Thymus (tissue), 11 donors: Measurements from ENCODE around the gene TRAPPC14. TPM values are rescaled to one million over a fixed set of nuclear protein-coding genes. Genes with fewer than 3 reads are reported as not detected.

ENCODE experiments used
- DNase-seq, 9 donors: peaks; one replicate each; pipeline ENCODE4 v3.0.0-alpha.2; 2013; ENCODE audit warnings: low spot score in 9 of 9, low read depth in 6 of 9, missing footprints in 1 of 9
- H3K27ac ChIP-seq, 2 donors: one replicate each; pipeline ENCODE4 v1.5.1; 2013; ENCODE audit warnings: control low read depth in 1 of 2, low read depth in 1 of 2, low read length in 1 of 2, mild to moderate bottlenecking in 1 of 2, moderate library complexity in 1 of 2
- H3K27me3 ChIP-seq, 2 donors: one replicate each; pipeline ENCODE4 v1.5.1; 2013; ENCODE audit warnings: low read length in 1 of 2; ENCODE audit not compliant: control insufficient read depth in 2 of 2, insufficient read depth in 1 of 2
- H3K36me3 ChIP-seq, 2 donors: one replicate each; pipeline ENCODE4 v1.5.1; 2013; ENCODE audit warnings: low read length in 1 of 2, mild to moderate bottlenecking in 1 of 2, moderate library complexity in 1 of 2; ENCODE audit not compliant: control insufficient read depth in 2 of 2, insufficient read depth in 2 of 2
- H3K4me1 ChIP-seq, 2 donors: one replicate each; pipeline ENCODE4 v1.5.1; 2013; ENCODE audit warnings: low read length in 2 of 2; ENCODE audit not compliant: control insufficient read depth in 2 of 2, insufficient read depth in 2 of 2
- H3K4me3 ChIP-seq, 2 donors: one replicate each; pipeline ENCODE4 v1.5.1; 2013; ENCODE audit warnings: low read length in 2 of 2, control low read depth in 1 of 2, mild to moderate bottlenecking in 1 of 2
- H3K9me3 ChIP-seq, 2 donors: one replicate each; pipeline ENCODE4 v1.5.1; 2013; ENCODE audit warnings: low read length in 1 of 2, mild to moderate bottlenecking in 1 of 2; ENCODE audit not compliant: control insufficient read depth in 2 of 2, insufficient read depth in 1 of 2
- WGBS: extraction: QIAGEN DNeasy Blood & Tissue Kit; methylation state at CpG from one replicate; pipeline ENCODE4 v1.1.7; 2013; 5-methylcytosine and 5-hydroxymethylcytosine counted together
- polyA plus RNA-seq: library from polyadenylated mRNA; stranded (reverse); fragments of 200-250 nt; gene quantifications from one replicate; pipeline ENCODE4 v1.2.3, GENCODE V29; 2013
- total RNA-seq: library from RNA; stranded (reverse); fragments of 120-200 nt; gene quantifications from one replicate; pipeline ENCODE4 v1.2.4, GENCODE V29; 2013
- donor health status: healthy.

The TRAPPC14 gene
- total and polyA plus RNA-seq, 2 donors, result 19.8 to 46.9 TPM

DNA sequence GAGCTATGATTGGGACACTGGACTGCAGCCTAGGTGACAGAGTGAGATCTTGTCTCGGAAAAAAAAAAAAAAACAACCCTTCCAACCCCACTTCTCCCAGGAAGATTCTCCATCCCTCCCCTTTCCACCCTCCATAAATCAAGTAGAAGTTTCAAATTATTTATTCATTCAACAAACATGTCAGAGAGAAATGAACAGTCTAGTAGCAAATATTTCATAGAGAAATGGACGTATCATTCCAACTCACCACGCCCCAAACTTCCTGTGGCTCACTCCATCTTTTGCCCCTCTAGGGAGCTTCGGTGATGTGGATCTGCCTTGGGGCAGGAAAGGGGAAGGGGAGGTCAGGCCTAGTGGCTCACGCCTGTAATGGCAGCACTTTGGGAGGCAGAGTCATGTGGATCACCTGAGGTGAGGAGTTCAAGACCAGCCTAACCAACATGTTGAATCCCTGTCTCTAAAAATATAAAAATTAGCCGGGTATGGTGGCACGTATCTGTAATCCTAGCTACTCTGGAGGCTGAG lies 638 bp upstream of the TRAPPC14 start:
- WGBS, result 81% methylated on average over 7 of the region's 7 CpGs
- H3K27ac ChIP-seq, result peak overlapping the region; percentile 32 to 66
- DNase-seq, result no peak
- H3K36me3 ChIP-seq, result peaks cover 45 to 53% of the 10 kb centered on the region in 2 donors
- peak overlapping the region; percentile 64 to 100 for H3K4me3 ChIP-seq
- peaks cover 21 to 50% of the 10 kb centered on the region in 2 donors for H3K4me1 ChIP-seq
- H3K9me3 ChIP-seq, result no peaks in the 10 kb centered on the region
- H3K27me3 ChIP-seq, result no peaks in the 10 kb centered on the region

DNA sequence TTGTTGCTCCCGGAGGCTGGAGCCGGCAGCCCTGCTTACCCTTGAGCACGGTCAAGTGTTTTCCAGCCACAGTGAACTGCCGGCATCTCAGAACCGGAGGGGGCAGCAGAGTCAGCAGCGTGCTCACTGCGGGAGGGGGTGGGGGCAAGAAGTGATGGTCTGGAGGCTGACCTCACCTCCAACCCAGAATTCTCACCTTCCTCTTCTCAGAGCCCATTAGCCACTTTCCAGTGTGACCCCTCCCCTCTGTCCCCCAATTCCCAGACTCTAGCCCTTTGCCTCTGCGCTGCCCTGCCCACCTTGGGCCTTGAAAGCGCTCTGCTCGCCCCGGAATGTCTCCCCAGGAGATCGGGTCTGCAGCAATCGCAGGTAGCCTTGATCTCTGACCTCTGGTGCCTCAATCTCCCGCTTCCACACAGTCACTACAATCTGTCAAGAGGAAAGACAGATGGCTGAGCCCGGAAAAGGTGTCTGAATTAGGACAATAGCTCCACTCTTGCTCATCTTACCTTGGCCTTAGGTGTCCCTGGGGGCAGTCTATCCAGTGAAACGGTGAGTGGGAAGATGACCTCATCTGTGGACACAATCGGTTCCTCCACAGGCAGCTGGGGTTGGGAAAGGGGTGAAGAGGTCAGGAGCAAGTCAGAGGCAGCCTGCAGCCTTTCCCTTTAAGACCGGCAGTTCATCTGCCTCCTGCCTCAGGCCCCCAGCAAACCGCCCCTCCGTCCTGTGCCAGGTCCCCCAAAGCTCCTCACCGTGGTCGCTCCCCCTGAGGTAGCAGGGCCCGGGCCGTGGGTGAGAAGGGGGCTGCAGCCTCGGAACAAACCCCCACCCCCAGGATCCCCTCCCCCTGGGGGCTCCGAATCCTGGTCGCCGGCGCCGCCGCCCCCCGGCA lies 942 bp downstream of the TRAPPC14 start:
- Histone ChIP-seq H3K4me1 (peaks cover 6 to 35% of the 10 kb centered on the region in 2 donors), H3K9me3 (no peaks in the 10 kb centered on the region), H3K4me3 (peak overlapping the region; percentile 64 to 100), H3K27me3 (no peaks in the 10 kb centered on the region), H3K27ac (peak overlapping the region; percentile 63 to 88), H3K36me3 (peaks cover 57 to 61% of the 10 kb centered on the region in 2 donors)
- no peak for DNase-seq
- WGBS, result 43% methylated on average over 32 of the region's 32 CpGs

DNA sequence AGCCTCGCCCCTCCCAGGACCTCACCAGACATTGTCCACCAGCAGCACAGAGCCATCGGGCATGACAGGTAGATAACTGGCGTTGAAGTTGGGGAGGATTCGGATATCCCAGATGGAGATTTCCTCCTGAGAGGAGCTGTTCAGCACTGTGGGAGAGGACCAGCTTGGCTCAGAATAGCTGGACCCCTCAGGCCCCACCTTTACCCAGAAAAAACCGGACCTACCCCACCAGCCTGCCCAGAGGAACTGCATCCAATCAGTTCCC lies 1.5 kb downstream of the TRAPPC14 start:
- 93% methylated on average over 5 of the region's 5 CpGs for WGBS
- H3K4me3 ChIP-seq, result peak overlapping the region in 1 of 2 donors; percentile 64
- H3K27me3 ChIP-seq, result no peaks in the 10 kb centered on the region
- peak overlapping the region; percentile 46 to 55 for H3K27ac ChIP-seq
- H3K9me3 ChIP-seq, result no peaks in the 10 kb centered on the region
- peaks cover 6 to 31% of the 10 kb centered on the region in 2 donors for H3K4me1 ChIP-seq
- H3K36me3 ChIP-seq, result peaks cover 57 to 64% of the 10 kb centered on the region in 2 donors
- no peak for DNase-seq

DNA sequence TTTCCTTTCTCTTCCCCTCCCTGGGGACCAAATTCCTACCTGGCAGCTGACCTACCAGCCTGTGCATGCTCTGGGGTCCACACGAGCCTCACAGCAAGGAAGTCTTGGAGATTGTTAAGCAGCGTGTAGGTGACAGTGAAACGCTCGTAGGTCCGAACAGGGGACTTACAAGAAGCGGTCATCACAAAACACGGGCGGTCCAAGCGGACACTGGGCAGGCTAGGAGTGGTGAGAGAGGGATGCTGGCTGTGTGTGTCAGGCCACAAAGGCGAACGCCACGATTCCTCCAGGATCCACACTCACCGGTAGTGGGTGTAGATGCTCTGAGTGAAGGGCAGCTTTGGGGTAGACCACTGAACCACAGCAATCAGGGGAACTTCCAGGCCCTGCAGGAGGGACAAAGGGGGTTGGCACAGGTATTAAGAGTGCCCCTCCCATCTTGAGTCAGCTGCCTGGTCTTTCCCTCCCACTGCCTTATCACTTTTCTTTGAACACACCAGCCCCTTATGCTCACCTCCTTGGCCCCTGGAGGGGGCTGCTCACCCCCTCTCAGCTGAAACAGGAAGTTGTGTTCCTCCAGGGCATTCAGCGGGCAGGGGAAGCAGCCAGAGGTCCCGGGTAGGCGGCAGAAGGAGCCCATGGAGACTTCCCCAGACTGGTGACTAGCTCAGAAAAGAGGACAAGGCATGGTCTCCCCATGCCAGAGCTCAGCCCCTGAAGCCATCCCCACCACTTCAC lies 2.0 kb downstream of the TRAPPC14 start:
- DNase-seq, result peak in 1 of 9 donors; percentile 71
- Histone ChIP-seq H3K27me3 (no peaks in the 10 kb centered on the region), H3K4me3 (peak overlapping the region in 1 of 2 donors; percentile 64), H3K27ac (peak overlapping the region; percentile 46 to 55), H3K36me3 (peaks cover 57 to 69% of the 10 kb centered on the region in 2 donors), H3K4me1 (peaks cover 6 to 33% of the 10 kb centered on the region in 2 donors), H3K9me3 (no peaks in the 10 kb centered on the region)
- WGBS, result 87% methylated on average over 16 of the region's 16 CpGs

DNA sequence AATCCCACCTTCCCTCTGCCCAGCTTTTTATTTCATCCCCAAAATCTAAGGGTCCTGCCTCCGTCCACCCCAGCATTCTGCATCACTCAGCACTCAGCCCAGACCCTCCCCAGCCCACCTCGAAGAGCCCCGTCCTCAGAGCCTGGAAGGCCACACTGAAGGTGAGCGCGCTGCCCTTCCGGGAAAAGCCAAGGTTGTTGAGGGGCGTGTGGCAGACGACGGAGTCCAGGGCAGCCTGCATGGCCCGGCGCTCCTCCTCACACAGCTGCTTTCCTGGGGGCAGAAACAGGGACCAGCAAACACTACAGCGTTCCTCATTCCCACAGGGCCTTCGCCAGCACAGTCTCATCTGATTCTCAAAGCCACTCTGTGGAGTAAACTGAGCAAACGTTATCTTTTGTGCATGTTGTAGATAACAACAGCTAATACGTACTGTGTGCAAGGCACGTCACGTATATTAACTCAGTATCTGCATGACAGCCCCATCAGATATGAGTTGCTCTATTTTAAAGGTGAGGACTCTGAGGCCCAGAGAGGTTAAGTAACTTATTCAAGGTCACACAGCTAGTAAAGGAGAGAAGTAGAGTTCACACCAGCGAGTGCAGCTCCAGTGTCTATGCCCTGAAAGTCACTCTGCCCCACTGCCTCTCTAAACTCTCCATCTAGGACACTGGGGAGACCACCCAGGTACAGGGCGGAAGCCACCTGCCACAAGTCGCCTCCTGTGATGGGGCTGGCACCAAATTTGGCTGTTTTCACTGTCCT lies 2.8 kb downstream of the TRAPPC14 start:
- 97% methylated on average over 20 of the region's 20 CpGs for WGBS
- Histone ChIP-seq H3K4me3 (no peak overlapping the region), H3K27ac (peak overlapping the region in 1 of 2 donors; percentile 55), H3K27me3 (no peaks in the 10 kb centered on the region), H3K9me3 (no peaks in the 10 kb centered on the region), H3K4me1 (peaks cover 6 to 33% of the 10 kb centered on the region in 2 donors), H3K36me3 (peaks cover 57 to 67% of the 10 kb centered on the region in 2 donors)
- DNase-seq, result no peak

DNA sequence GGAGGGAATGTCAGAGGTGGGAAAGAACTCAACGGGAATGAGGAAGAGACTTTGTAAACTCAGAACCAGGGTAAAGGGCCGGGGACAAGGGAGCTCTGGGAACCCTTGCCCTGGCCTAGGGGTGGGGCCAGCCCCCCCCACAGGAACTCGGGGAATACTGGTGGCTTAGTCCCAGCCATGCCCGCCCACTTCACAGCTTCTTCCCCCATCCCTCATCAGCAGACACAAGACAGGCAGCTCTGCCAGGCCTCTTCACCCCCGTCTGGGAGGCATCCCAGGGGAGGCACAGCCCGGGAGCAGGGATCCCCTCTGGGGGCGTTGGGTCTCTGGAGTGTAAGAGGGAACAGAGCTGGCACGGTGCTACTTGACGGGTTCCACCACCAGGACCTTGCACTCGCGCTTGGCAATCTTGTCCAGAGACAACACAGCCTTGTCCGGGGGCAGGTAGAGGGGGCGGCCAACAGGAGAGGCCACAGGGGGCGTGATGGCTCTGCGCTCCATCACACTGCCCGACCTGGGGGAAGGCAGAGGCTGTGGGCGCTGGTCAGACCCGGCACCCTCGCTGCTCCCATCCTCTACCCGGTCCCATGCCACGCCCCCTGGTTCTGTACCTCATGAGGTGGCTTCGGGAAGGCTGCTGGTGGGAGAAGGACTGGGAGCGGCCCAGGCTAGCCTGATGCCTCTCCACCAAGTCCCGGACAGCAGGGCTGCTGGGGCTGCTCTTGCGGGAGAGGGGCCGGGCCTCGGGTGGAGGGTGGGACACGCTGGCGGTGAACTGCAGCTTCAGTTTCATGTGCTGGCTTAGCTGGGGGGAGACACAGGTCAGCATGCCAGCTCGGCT lies 3.7 kb downstream of the TRAPPC14 start:
- no peak overlapping the region for H3K4me3 ChIP-seq

DNA sequence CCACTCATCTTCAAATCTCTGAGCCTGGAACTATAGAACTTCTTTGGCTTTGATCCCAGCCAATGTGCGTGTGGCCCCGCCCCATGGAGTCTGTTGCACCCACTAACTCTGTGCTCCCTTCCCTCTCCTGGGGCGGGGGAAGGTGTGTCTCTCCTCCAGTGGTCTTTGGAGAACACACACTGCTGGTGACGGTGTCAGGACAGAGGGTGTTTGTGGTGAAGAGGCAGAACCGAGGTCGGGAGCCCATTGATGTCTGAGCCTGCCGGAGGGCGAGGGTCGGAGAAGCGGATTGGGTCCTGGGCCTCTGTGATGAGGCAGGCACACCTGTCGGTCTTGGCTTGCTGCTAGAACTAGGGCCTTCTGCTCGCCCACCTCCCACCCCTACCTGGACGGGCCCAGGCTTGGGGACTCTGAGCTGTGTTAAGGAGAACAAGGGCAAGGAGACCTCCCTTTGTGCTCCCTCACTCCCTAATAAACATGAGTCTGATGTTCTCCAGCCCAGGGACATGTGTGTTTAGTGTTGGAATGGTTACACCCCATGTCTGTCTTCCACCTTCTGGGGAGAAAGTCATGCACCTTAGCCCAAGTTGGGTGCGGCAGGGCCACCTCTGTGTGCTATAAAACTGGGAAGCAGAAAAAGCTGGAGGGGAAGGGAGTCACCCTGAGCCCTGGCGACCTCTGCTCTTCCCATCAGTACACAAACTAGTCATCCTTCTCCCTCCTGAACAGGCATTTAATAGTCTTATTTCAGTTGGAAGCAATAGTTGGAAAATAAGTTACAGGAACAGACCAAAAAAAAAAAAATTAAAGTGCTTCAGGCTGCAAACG lies 4.6 kb downstream of the TRAPPC14 start:
- Histone ChIP-seq H3K27ac (peak overlapping the region in 1 of 2 donors; percentile 48), H3K4me3 (no peak overlapping the region), H3K4me1 (peaks cover 8 to 37% of the 10 kb centered on the region in 2 donors), H3K36me3 (peaks cover 46 to 57% of the 10 kb centered on the region in 2 donors), H3K27me3 (no peaks in the 10 kb centered on the region), H3K9me3 (no peaks in the 10 kb centered on the region)
- WGBS, result 93% methylated on average over 16 of the region's 16 CpGs
- DNase-seq, result no peak

More for the DNA sequence above, 3.7 kb downstream of the TRAPPC14 start:
- no peak overlapping the region for H3K27ac ChIP-seq
- 96% methylated on average over 30 of the region's 30 CpGs for WGBS
- peaks cover 49 to 60% of the 10 kb centered on the region in 2 donors for H3K36me3 ChIP-seq
- H3K4me1 ChIP-seq, result peaks cover 8 to 38% of the 10 kb centered on the region in 2 donors
- no peaks in the 10 kb centered on the region for H3K9me3 ChIP-seq
- no peak for DNase-seq
- no peaks in the 10 kb centered on the region for H3K27me3 ChIP-seq
